ENCODE data around the gene MRPL55. TPM values are rescaled to one million over a fixed set of nuclear protein-coding genes. Genes with fewer than 3 reads are reported as not detected.
"Not testable (repeated sequence)": the region's sequence is repeated elsewhere in the genome, so short reads cannot be mapped to it uniquely, and the experiment has no call there.

MRPL55 gene
- total RNA-seq, 1 donor from 2014 or later, result 90.3 TPM

- DNase-seq (ENCODE audit: extremely low read depth, low read depth, low spot score), result no peak
Measured at GRCh38 chr1:228125185-228125584, 16.1 kb upstream of the MRPL55 start.

GRCh38 chr1:228123505-228123904 lies 14.4 kb upstream of the MRPL55 start:
- DNase-seq (ENCODE audit: extremely low read depth, low read depth, low spot score), result no peak

GRCh38 chr1:228122921-228123441 lies 13.9 kb upstream of the MRPL55 start:
- no peak for DNase-seq (ENCODE audit: extremely low read depth, low read depth, low spot score)

- no peak for DNase-seq (ENCODE audit: extremely low read depth, low read depth, low spot score)
Measured at GRCh38 chr1:228120857-228121489, 11.9 kb upstream of the MRPL55 start.

GRCh38 chr1:228120351-228120750 lies 11.3 kb upstream of the MRPL55 start:
- DNase-seq (ENCODE audit: extremely low read depth, low read depth, low spot score), result no peak

GRCh38 chr1:228118040-228118439 lies 8.9 kb upstream of the MRPL55 start:
- no peak for DNase-seq (ENCODE audit: extremely low read depth, low read depth, low spot score)

- DNase-seq (ENCODE audit: extremely low read depth, low read depth, low spot score), result no peak
Measured at GRCh38 chr1:228117335-228117734, 8.2 kb upstream of the MRPL55 start.

- DNase-seq (ENCODE audit: extremely low read depth, low read depth, low spot score), result no peak
Measured at GRCh38 chr1:228114827-228115226, 5.7 kb upstream of the MRPL55 start.

- DNase-seq (ENCODE audit: extremely low read depth, low read depth, low spot score), result no peak
Measured at GRCh38 chr1:228112617-228113016, 3.5 kb upstream of the MRPL55 start.

GRCh38 chr1:228112167-228112566 lies 3.1 kb upstream of the MRPL55 start:
- no peak for DNase-seq (ENCODE audit: extremely low read depth, low read depth, low spot score)

GRCh38 chr1:228111315-228111714 lies 2.2 kb upstream of the MRPL55 start:
- DNase-seq (ENCODE audit: extremely low read depth, low read depth, low spot score), result not testable (repeated sequence)

- no peak for DNase-seq (ENCODE audit: extremely low read depth, low read depth, low spot score)
Measured at GRCh38 chr1:228110556-228110955, 1.5 kb upstream of the MRPL55 start.

- DNase-seq (ENCODE audit: extremely low read depth, low read depth, low spot score), result no peak
Measured at GRCh38 chr1:228109962-228110488, 926 bp upstream of the MRPL55 start.

- DNase-seq (ENCODE audit: extremely low read depth, low read depth, low spot score), result no peak
Measured at GRCh38 chr1:228108742-228109072, 392 bp downstream of the MRPL55 start.

- no peak for DNase-seq (ENCODE audit: extremely low read depth, low read depth, low spot score)
Measured at GRCh38 chr1:228108055-228108690, 926 bp downstream of the MRPL55 start.

- no peak for DNase-seq (ENCODE audit: extremely low read depth, low read depth, low spot score)
Measured at GRCh38 chr1:228107636-228108035, 1.5 kb downstream of the MRPL55 start.

- no peak for DNase-seq (ENCODE audit: extremely low read depth, low read depth, low spot score)
Measured at GRCh38 chr1:228106800-228107054, 2.4 kb downstream of the MRPL55 start.

- no peak for DNase-seq (ENCODE audit: extremely low read depth, low read depth, low spot score)
Measured at GRCh38 chr1:228105996-228106799, 2.9 kb downstream of the MRPL55 start.

GRCh38 chr1:228105270-228105995 lies 3.7 kb downstream of the MRPL55 start:
- no peak for DNase-seq (ENCODE audit: extremely low read depth, low read depth, low spot score)

- no peak for DNase-seq (ENCODE audit: extremely low read depth, low read depth, low spot score)
Measured at GRCh38 chr1:228104526-228105269, 4.4 kb downstream of the MRPL55 start.
